ENCODE data around the gene PAXX.

Gene PAXX

DNA sequence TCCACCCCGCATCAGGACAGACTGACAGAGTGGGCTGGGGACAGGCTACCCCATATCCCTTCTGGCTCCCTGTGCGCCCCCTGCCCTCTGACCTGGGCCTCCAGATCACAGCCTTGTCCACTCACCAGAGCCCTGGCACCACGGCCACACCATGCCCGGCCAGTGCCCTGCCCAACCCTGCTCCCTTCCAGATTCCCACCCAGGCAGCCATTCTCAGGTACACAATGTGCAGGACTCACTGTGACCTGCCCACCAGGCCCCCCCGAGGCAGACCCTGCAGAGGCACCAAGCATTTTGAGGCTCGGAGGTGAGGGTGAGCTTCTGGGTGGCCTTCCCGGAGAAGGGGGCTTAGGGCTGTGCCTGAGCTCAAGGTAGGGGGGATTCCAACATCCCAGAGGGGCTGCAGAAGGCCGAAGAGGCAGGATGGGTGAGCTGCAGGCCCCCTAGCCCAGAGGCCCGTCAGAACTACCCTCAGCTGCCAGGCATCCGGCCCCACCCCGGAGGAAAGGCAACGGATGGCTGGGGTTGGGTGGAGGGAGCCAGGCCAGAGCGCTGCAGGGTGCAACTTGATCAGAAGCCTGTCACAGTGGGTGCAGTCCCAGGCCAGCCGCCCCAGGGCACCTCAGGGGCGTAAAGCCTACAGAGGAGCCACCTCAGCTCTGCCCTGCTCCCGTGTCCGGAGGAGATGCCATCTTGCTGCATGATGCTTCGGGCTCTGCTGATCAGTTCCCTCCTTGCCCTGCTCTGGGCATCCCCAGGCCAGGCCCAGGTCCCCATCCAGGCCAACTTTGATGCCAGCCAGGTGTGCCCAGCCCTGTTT is 9.8 kb upstream of the PAXX start, which contains the start of gene LCNL1:
TSS of gene LCNL1 (plus strand) at position 762 of the 820 bp plus-strand sequence. CDS start 594 bp downstream, outside the sequence.
- DNase-seq = peak in 10 of 14 donors; percentile 57 to 83 (median 76)

GRCh38 chr9:136983167-136983566 is 9.1 kb upstream of the PAXX start:
- peak in 3 of 14 donors; percentile 60 to 68 (median 65) for DNase-seq

GRCh38 chr9:136983656-136984314 is 8.4 kb upstream of the PAXX start:
- peak in 1 of 14 donors; percentile 57 for DNase-seq

- DNase-seq = no peak
Observed at GRCh38 chr9:136984464-136985026, 7.7 kb upstream of the PAXX start.

- peak in 2 of 14 donors; percentile 26 to 36 for DNase-seq
Observed at GRCh38 chr9:136985027-136985602, 7.1 kb upstream of the PAXX start.

DNA sequence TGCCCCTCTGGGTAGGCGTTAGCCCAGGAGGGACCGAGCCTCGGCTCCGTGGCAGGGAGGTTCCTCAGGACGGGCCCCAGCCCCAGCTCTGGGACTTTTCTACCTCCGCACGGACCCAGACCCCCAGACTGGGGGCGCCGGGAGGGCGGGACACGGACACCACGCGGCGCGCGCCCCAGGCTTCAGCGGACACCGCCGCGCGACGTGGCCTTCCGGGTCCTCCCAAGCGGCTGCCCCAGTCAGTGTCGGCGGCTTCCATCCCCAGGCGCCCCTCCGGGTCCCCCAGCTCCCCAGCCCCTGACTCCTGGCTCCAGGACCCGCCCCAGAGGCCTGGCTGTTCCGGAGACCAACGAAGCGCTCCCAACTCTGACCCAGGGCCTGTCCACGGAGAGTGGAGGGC is 6.4 kb upstream of the PAXX start:
- no peak for DNase-seq

DNA sequence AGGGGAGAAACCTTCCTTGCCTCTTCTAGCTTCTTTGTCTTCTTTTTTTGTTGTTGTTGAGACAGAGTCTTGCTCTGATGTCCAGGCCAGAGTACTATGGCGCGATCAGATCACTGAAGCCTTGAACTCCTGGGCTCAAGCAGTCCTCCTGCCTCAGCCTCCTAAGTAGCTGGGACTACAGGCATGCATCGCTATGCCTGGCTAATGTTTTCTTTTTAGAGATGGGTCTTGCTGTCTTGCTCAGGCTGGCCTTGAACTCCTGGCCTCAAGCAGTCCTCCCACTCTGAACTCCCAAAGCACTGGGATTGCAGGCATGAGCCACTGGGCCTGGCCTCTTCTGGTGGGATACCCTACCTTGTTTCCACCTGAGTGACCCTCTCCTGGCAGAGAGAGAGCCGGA is 3.4 kb upstream of the PAXX start:
- DNase-seq = no peak

- no peak for DNase-seq
Observed at GRCh38 chr9:136990242-136990911, 1.8 kb upstream of the PAXX start.

GRCh38 chr9:136992819-136993369 is 672 bp downstream of the PAXX start:
- no peak for DNase-seq

DNA sequence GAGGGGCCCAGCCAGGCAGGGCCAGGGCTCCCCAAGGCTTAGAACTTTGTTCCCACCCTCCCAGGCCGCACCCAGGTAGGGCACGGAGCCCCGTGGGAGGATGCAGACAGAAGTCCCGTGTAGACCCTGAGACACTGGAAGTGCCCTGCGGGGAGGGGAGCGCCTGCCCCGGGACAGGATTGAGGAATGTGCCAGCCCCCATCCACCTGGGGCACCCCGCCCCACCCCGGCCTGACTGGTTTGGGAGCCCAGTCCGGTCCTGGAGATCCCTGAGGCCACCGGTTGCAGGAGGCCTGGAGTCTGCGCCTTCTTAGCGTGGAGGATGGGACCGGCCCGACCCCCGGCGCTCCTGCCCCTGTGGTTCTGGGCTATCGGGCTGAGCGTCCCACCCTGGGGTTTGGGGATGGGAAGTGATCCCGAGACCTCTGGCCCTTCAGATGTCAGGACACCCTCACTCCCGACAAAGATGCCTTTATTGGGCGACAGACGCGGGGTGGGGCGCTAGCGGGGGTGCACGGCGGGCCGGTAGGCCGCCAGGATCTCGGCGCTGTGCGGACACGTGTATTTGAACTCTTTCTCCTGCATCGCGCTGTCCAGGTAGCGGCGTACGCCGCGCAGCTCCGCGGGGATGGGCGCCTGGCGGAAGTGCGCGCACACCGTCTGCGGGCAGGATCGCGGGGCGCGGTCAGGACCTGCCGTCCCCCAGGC is 2.1 kb downstream of the PAXX start:
- DNase-seq = no peak

GRCh38 chr9:136994888-136995230 is 2.6 kb downstream of the PAXX start:
- DNase-seq = no peak

DNA sequence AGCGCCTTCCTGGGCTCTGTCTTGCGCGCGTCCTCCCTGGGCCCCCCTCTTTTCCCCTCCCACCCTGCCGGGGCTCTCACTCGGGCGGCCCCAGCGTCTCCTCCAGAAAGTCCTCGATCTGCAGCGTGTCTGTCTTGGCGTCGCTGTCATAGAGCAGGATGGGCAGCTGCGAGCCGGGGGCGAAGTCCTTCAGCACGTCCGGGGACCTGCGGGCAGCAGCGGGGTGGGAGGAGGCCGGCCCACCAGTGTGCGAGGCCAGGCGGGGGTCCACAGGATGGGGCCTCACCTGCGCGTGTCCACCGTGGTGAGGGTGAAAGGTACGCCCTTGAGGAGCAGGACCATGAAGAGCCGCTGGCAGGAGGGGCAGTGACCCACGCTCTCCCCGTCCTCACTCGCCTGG is 3.1 kb downstream of the PAXX start:
- DNase-seq = no peak

DNA sequence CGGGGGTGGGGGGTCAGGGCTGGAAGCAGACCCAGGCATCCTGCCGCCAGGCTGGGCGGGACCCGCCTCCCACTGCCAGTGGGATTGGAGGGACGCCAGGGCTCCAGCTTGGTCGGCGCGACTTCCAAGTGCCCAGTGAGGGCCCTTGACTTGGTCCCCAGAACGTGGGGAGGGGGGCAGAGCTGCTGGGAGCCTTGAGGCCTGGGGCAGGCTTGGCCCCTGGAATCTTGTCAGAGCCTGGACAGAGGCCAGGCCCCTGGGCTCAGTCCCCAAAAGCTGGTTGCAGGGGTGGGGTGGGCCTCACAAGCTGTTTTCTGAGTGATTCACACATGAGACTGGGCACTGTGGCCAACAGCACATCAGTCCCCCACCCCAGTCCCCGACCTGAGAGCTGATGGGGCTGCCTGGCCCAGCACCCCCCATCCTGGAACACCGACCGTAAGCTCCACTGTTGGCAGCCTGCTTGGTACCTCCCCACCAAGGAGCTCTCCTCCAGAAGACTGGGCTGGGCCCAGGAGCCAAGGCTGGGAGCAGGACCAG is 3.6 kb downstream of the PAXX start:
- peak in 4 of 14 donors; percentile 27 to 72 (median 34) for DNase-seq

GRCh38 chr9:136996361-136997292 is 4.4 kb downstream of the PAXX start, which contains the start of gene CLIC3:
Gene CLIC3 (minus strand): TSS chr9:136996568. CDS start chr9:136996543, 25 bp downstream.
- DNase-seq = no peak

- no peak for DNase-seq
Observed at GRCh38 chr9:136997371-136997770, 5.1 kb downstream of the PAXX start.

DNA sequence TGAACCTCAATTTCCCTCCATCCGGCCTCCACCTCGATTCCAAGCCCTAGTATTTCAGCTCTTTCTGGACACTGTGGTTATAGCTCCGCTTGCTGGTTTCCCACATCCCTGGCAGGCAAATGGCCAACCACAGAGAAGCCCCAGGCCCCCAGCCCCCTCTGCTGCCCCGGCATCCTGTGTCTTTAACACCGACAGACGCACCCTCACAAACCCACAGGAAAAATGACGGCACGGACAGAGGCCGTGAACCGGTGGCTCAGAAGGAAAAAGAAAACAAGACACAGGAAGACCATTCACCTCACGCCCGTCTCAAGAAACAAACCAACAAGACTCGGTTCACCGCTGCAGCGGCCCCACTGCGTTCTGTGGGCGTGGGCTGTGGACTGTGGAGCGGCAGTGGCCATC is 5.6 kb downstream of the PAXX start:
- DNase-seq = no peak

- DNase-seq = no peak
Observed at GRCh38 chr9:137000177-137000930, 8.1 kb downstream of the PAXX start.

DNA sequence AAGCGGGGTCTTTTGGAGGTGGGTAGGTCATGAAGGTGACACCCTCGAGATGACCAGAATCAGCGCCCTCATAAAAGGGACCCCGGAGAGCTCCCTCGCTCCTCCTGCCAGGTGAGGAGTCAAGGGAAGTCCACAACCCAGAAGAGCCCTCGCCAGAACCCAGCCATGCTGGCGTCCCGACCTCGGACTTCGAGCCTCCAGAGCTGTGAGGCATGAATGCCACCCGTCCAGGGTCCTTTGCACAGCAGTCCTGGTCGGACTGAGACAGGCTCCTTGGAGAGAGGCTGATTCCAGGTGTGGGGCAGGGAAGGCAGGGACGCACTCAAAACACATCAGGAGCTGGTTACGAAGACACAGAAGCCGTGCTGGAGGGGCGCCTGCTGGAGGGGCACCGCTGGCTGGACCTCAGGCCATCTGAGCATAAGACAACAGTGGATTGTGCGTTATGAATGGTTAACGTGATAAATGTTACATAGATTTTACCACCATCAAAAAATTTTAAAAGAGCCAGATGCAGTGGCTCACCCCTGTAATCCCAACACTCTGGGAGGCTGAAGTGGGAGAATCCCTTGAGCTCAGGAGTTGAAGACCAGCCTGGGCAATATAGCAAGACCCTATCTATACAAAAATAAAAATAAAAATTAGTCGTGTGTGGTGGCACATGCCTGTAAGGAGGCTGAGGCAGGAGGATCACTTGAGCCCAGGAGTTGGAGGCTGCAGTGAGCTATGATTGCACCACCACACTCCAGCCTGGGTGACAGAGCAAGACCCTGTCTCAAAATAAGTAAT is 9.8 kb downstream of the PAXX start:
- DNase-seq = no peak
